Measurements from ENCODE around the gene NRDE2.
A peak's percentile ranks its signal among the peaks of the same experiment; 100 is the strongest.

Gene NRDE2

DNA sequence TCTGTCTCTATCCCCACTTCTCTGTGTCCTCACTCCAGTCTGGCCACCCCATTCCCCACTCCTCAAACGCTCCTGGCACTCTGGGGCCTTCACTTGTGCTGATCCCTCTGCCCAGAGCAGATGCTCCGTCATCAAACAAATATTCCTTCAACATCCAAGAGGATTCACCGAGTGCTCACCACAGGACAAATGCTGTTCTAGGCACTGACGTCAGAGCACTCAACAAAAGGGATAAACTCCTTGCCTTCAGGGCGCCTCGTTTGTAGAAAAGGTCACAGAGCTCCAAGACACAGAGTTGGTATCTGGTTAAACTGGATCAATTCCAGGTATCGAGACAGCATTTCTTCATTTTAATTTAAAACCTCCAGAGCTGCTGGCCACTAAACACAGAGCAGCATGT is 40.0 kb downstream of the NRDE2 start:
- H3K36me3 Mint-ChIP-seq (ENCODE audit: low read depth), result peaks cover 73% of the 10 kb centered on the region
- H3K4me1 Mint-ChIP-seq, result no peaks in the 10 kb centered on the region
- TF ChIP-seq, protein P1, sequence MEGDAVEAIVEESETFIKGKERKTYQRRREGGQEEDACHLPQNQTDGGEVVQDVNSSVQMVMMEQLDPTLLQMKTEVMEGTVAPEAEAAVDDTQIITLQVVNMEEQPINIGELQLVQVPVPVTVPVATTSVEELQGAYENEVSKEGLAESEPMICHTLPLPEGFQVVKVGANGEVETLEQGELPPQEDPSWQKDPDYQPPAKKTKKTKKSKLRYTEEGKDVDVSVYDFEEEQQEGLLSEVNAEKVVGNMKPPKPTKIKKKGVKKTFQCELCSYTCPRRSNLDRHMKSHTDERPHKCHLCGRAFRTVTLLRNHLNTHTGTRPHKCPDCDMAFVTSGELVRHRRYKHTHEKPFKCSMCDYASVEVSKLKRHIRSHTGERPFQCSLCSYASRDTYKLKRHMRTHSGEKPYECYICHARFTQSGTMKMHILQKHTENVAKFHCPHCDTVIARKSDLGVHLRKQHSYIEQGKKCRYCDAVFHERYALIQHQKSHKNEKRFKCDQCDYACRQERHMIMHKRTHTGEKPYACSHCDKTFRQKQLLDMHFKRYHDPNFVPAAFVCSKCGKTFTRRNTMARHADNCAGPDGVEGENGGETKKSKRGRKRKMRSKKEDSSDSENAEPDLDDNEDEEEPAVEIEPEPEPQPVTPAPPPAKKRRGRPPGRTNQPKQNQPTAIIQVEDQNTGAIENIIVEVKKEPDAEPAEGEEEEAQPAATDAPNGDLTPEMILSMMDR (IDR thresholded peaks at IDR 0.05; ENCODE audit: unreplicated experiment in 3 of 3), result no peak
- no peak overlapping the region for H3K4me3 Mint-ChIP-seq
- H3K27me3 Mint-ChIP-seq (ENCODE audit: low read depth), result no peaks in the 10 kb centered on the region
- no peaks in the 10 kb centered on the region for H3K9me3 Mint-ChIP-seq
- H3K27ac Mint-ChIP-seq, result no peak overlapping the region

DNA sequence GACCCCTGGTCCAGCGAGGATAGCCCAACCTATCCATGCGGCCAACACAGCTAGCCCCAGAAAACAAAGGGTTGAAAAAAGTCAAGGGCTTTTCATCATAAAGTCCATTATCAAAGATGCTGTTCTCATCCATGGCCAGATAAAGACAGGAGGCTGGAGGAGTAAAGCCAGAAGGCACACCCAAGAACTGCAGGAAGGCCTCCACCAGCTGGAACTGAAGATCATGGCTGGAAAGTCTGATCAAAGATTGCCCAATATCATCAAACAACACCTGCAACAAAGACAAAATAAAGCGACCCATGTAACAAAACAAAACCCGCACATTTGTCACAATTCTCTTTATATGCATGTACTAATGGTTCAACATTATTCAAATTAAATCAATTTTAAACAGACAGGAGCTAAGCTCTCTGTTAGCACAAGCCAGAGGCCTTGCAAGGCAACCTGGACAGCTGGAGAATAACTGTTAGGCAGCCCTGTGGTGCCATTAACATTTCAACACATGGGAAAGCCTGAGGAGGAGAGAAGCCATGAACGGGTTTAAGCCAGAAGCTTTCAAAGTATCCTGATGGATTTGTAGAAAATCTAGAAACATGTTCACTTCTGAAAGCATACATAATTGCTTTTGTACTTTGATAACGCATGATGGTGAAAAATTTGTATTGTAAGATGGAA is 41.3 kb downstream of the NRDE2 start:
- H3K36me3 Mint-ChIP-seq (ENCODE audit: low read depth), result peaks cover 71% of the 10 kb centered on the region

DNA sequence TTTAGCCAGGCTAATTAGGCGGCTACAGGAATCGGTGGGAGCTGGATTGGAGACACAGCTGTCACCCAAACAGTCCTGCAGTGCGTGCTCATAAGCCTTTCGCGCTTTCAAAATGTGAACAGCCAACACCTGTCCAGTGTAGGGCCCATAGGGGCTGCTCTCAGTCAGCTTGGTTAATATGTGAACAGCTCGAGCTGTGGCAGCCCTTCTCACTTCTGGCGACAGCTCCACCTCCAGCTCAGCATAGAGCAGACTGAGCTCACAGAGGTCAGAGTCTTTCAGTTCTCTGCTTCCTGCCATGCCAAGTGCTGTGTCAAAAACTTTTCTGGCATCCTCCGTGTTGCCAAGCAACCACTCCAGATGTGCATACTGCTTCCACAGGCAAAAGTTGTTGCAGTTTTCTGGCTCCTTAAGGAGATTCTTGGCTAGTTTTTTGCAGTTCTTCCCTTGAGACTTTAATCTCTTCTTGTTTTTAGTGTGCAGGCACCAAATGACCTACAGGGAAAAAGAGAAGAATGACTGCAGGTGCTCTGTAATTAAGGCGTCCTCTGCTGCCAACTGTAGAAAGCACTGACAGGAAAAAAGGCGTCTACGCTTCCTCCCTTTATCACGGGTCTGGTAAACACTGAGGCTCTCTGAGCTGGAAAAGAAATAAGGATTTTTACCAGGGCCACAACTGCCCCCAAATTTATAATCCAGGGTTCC is 42.9 kb downstream of the NRDE2 start:
- no peaks in the 10 kb centered on the region for H3K4me1 Mint-ChIP-seq
- H3K36me3 Mint-ChIP-seq (ENCODE audit: low read depth), result peaks cover 61% of the 10 kb centered on the region
- H3K27me3 Mint-ChIP-seq (ENCODE audit: low read depth), result no peaks in the 10 kb centered on the region
- H3K4me3 Mint-ChIP-seq, result no peak overlapping the region
- TF ChIP-seq, protein P1 (IDR thresholded peaks at IDR 0.05; ENCODE audit: unreplicated experiment in 3 of 3), result no peak
- peak overlapping the region in 1 of 3 experiments; percentile 57 for H3K27ac Mint-ChIP-seq
- H3K9me3 Mint-ChIP-seq, result no peaks in the 10 kb centered on the region

More for the DNA sequence above, 41.3 kb downstream of the NRDE2 start:
- H3K4me1 Mint-ChIP-seq, result no peaks in the 10 kb centered on the region
- TF ChIP-seq, protein P1 (IDR thresholded peaks at IDR 0.05; ENCODE audit: unreplicated experiment in 3 of 3), result no peak
- no peaks in the 10 kb centered on the region for H3K9me3 Mint-ChIP-seq
- H3K4me3 Mint-ChIP-seq, result no peak overlapping the region
- H3K27ac Mint-ChIP-seq, result no peak overlapping the region
- H3K27me3 Mint-ChIP-seq (ENCODE audit: low read depth), result no peaks in the 10 kb centered on the region

DNA sequence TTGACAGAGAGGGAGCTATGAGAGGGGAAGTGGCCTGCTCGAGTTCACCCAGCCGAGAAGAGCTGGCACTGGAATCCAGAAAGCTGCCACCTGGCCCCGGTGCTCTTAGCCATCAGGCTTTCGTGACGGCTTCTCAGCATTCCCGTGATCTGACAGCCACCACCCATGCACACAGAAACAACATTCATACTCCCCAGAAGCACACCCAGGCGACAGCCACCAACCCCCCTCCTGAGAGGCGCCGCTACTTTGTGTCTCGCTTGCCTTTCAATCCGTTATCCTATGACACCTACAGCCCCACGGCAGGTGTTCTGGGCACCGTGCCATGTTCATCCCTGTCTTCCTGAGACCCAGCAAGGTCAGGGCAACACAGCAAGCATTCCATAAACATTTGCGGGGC is 44.0 kb downstream of the NRDE2 start:
- no peaks in the 10 kb centered on the region for H3K4me1 Mint-ChIP-seq
- H3K4me3 Mint-ChIP-seq, result no peak overlapping the region
- H3K9me3 Mint-ChIP-seq, result no peaks in the 10 kb centered on the region
- no peaks in the 10 kb centered on the region for H3K27me3 Mint-ChIP-seq (ENCODE audit: low read depth)
- TF ChIP-seq, protein P1 (IDR thresholded peaks at IDR 0.05; ENCODE audit: unreplicated experiment in 3 of 3), result no peak
- H3K36me3 Mint-ChIP-seq (ENCODE audit: low read depth), result peaks cover 61% of the 10 kb centered on the region
- peak overlapping the region in 1 of 3 experiments; percentile 57 for H3K27ac Mint-ChIP-seq

DNA sequence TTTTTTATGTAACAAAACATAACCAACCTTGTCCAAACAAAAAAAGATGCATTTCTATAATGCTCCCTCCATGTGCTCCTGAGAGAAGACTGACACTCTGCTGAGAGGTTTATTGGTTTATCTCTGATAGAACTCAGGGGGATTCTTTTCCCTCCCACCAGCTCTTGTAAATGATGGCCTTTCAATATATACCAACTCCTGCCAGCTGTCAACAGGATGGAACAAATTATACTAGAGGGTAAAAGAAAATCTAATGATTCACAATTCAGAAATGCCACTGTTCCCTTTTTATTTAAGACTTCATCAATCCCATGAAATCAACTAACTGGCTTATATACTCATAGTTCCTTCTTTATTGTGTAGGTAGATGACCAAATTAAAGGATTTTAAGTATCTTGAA is 50.0 kb downstream of the NRDE2 start:
- Mint-ChIP-seq H3K27me3 (ENCODE audit: low read depth) (no peaks in the 10 kb centered on the region), H3K36me3 (ENCODE audit: low read depth) (peaks cover 30% of the 10 kb centered on the region), H3K4me1 (no peaks in the 10 kb centered on the region), H3K9me3 (no peaks in the 10 kb centered on the region), H3K27ac (no peak overlapping the region), H3K4me3 (no peak overlapping the region)
- TF ChIP-seq, protein P1 (IDR thresholded peaks at IDR 0.05; ENCODE audit: unreplicated experiment in 3 of 3), result no peak
